ENCODE results near the gene CCDC71L.

DNA sequence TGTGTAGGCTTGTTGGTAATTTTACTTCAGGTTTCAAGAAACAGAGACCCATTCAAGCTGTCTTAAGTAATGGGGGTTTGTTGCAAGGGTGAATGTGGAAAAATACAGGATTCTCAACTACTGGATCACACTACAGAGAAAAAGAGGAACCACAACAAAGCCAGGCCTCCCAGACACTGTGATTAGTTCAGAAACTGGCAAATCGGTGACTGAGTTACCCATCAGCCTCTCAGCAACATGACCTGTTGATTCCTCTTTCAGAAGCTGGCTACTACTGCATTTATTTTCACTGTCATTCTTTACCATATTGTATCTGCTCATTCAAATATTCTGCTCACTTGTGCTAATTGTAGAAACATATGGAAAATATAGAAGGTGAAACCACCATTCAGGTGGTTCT lies 16.0 kb downstream of the CCDC71L start:
- TF ChIP-seq, protein P1, sequence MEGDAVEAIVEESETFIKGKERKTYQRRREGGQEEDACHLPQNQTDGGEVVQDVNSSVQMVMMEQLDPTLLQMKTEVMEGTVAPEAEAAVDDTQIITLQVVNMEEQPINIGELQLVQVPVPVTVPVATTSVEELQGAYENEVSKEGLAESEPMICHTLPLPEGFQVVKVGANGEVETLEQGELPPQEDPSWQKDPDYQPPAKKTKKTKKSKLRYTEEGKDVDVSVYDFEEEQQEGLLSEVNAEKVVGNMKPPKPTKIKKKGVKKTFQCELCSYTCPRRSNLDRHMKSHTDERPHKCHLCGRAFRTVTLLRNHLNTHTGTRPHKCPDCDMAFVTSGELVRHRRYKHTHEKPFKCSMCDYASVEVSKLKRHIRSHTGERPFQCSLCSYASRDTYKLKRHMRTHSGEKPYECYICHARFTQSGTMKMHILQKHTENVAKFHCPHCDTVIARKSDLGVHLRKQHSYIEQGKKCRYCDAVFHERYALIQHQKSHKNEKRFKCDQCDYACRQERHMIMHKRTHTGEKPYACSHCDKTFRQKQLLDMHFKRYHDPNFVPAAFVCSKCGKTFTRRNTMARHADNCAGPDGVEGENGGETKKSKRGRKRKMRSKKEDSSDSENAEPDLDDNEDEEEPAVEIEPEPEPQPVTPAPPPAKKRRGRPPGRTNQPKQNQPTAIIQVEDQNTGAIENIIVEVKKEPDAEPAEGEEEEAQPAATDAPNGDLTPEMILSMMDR (IDR thresholded peaks at IDR 0.05; ENCODE audit: poor library complexity, severe bottlenecking) = no peak
- TF ChIP-seq EZH2 (IDR thresholded peaks at IDR 0.05; ENCODE audit: borderline replicate concordance, insufficient read depth, low read length, poor library complexity, severe bottlenecking) = no peak
- TF ChIP-seq POLR2AphosphoS5 (IDR thresholded peaks at IDR 0.05) = no peak
- no peak for TF ChIP-seq MXI1 (conservative IDR thresholded peaks at IDR 0.05; ENCODE audit: poor library complexity, severe bottlenecking)
- no peak for TF ChIP-seq TAF1 (IDR thresholded peaks at IDR 0.05; ENCODE audit: low read depth)
- TF ChIP-seq SMC3 (conservative IDR thresholded peaks at IDR 0.05; ENCODE audit: poor library complexity) = no peak
- TF ChIP-seq, protein P2, sequence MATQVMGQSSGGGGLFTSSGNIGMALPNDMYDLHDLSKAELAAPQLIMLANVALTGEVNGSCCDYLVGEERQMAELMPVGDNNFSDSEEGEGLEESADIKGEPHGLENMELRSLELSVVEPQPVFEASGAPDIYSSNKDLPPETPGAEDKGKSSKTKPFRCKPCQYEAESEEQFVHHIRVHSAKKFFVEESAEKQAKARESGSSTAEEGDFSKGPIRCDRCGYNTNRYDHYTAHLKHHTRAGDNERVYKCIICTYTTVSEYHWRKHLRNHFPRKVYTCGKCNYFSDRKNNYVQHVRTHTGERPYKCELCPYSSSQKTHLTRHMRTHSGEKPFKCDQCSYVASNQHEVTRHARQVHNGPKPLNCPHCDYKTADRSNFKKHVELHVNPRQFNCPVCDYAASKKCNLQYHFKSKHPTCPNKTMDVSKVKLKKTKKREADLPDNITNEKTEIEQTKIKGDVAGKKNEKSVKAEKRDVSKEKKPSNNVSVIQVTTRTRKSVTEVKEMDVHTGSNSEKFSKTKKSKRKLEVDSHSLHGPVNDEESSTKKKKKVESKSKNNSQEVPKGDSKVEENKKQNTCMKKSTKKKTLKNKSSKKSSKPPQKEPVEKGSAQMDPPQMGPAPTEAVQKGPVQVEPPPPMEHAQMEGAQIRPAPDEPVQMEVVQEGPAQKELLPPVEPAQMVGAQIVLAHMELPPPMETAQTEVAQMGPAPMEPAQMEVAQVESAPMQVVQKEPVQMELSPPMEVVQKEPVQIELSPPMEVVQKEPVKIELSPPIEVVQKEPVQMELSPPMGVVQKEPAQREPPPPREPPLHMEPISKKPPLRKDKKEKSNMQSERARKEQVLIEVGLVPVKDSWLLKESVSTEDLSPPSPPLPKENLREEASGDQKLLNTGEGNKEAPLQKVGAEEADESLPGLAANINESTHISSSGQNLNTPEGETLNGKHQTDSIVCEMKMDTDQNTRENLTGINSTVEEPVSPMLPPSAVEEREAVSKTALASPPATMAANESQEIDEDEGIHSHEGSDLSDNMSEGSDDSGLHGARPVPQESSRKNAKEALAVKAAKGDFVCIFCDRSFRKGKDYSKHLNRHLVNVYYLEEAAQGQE (IDR thresholded peaks at IDR 0.05; ENCODE audit: borderline replicate concordance) = no peak
